NCI-H2081 (cell line): Measurements from ENCODE around the gene KDM8.

Experiments
- DNase-seq, 2 experiments: peaks; one replicate each; lab custom pipeline; 2025; lab: John Stamatoyannopoulos, UW

Gene KDM8

DNA sequence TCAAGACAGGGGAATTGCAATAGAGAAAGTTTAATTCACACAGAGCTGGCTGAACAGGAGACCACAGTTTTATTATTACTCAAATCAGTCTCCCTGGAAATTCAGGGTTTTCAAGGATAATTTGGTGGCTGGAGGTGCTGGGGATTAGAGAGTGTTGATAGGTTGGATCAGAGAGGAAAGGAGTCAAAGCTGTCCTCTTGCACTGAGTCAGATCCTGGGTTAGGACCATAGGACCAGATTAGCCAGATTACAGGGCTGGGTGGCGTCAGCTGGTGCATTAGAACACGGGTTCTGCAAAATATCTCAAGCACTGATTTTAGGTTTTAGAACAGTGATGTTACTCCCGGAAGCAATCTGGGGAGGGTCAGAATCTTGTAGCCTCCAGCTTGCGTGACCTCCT lies 67.0 kb downstream of the KDM8 start:
- no peak for DNase-seq
